ENCODE measurements around the gene DGKQ. TPM values are rescaled to one million over a fixed set of nuclear protein-coding genes. Genes with fewer than 3 reads are reported as not detected.

The DGKQ gene
- total and polyA plus RNA-seq, 9 of the 15 experiments (the other 6 are each of a cell fraction or from before 2014, with no cell fraction given) = 0.17 to 22.0 (median 5.6) TPM

DNA sequence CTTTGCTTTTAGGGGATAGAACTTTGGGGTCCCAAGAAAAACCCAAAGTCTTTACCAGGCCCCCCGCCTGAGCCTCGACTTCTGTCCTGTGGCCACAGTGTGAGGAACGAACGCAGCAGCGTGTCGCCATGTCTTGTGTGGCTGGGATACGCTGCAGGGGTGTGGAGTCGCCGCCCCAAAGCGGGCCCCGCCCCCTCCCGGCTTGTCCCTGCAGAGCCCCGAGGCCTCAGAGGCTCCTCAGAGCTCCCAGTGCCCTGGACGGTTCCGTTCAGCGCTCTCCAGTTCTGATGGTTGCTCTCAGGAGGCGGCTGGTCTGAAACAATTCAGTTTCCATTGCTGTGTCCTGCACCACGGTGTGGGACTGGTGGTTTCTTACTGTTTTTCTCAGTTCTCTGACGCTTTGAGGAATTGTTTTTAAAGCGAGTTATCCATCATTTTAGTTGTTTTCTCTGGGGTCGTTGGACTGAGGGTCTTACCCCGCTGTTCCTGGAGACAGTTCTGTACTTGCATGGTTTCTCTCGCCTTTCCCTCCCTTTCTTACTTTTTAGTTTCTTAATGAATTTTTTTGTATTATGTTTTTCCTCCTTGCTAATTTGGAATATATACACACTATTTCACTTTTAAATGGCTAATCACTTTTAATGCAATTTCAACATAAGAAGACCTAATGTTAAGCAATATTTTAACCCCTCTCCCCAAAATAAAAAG, 11.9 kb upstream of the DGKQ start (continued):
- TF ChIP-seq, protein P1, sequence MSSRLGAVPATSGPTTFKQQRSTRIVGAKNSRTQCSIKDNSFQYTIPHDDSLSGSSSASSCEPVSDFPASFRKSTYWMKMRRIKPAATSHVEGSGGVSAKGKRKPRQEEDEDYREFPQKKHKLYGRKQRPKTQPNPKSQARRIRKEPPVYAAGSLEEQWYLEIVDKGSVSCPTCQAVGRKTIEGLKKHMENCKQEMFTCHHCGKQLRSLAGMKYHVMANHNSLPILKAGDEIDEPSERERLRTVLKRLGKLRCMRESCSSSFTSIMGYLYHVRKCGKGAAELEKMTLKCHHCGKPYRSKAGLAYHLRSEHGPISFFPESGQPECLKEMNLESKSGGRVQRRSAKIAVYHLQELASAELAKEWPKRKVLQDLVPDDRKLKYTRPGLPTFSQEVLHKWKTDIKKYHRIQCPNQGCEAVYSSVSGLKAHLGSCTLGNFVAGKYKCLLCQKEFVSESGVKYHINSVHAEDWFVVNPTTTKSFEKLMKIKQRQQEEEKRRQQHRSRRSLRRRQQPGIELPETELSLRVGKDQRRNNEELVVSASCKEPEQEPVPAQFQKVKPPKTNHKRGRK (tag; IDR thresholded peaks at IDR 0.05) = peak; percentile 53; the same call in 1 of the 2 replicates
- TF ChIP-seq, protein P2, sequence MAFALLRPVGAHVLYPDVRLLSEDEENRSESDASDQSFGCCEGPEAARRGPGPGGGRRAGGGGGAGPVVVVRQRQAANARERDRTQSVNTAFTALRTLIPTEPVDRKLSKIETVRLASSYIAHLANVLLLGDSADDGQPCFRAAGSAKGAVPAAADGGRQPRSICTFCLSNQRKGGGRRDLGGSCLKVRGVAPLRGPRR (CRISPR knock-in tag; IDR thresholded peaks at IDR 0.05) = no peak
- TF ChIP-seq GATA2 (CRISPR knock-in tag; IDR thresholded peaks at IDR 0.05) (no peak), CBX3 (IDR thresholded peaks at IDR 0.05; ENCODE audit: borderline replicate concordance in 1 of 2, low read length in 2 of 2) (peak in 1 of 2 experiments; percentile 89; a peak in 2 of 3 replicates), ARHGAP35 (IDR thresholded peaks at IDR 0.05; ENCODE audit: partially characterized antibody) (no peak), ZNF766 (CRISPR knock-in tag; conservative IDR thresholded peaks at IDR 0.05) (no peak), POLR2A (conservative IDR thresholded peaks at IDR 0.05) (peak; percentile 76), LARP7 (IDR thresholded peaks at IDR 0.05) (no peak), ATF1 (CRISPR knock-in tag; IDR thresholded peaks at IDR 0.05) (no peak; the same call in 1 of the 2 replicates), ATF1 (tag; IDR thresholded peaks at IDR 0.05) (peak; percentile 45; the same call in 1 of the 2 replicates), TAF7 (tag; IDR thresholded peaks at IDR 0.05) (no peak), NONO (IDR thresholded peaks at IDR 0.05; ENCODE audit: low read depth in 2 of 2, low read length in 1 of 2) (no peak), ZNF431 (CRISPR knock-in tag; IDR thresholded peaks at IDR 0.05) (no peak)
- TF ChIP-seq, protein P3, sequence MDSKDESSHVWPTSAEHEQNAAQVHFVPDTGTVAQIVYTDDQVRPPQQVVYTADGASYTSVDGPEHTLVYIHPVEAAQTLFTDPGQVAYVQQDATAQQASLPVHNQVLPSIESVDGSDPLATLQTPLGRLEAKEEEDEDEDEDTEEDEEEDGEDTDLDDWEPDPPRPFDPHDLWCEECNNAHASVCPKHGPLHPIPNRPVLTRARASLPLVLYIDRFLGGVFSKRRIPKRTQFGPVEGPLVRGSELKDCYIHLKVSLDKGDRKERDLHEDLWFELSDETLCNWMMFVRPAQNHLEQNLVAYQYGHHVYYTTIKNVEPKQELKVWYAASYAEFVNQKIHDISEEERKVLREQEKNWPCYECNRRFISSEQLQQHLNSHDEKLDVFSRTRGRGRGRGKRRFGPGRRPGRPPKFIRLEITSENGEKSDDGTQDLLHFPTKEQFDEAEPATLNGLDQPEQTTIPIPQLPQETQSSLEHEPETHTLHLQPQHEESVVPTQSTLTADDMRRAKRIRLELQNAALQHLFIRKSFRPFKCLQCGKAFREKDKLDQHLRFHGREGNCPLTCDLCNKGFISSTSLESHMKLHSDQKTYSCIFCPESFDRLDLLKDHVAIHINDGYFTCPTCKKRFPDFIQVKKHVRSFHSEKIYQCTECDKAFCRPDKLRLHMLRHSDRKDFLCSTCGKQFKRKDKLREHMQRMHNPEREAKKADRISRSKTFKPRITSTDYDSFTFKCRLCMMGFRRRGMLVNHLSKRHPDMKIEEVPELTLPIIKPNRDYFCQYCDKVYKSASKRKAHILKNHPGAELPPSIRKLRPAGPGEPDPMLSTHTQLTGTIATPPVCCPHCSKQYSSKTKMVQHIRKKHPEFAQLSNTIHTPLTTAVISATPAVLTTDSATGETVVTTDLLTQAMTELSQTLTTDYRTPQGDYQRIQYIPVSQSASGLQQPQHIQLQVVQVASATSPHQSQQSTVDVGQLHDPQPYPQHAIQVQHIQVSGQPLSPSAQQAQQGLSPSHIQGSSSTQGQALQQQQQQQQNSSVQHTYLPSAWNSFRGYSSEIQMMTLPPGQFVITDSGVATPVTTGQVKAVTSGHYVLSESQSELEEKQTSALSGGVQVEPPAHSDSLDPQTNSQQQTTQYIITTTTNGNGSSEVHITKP (IDR thresholded peaks at IDR 0.05; ENCODE audit: partially characterized antibody) = no peak
- TF ChIP-seq, protein P4, sequence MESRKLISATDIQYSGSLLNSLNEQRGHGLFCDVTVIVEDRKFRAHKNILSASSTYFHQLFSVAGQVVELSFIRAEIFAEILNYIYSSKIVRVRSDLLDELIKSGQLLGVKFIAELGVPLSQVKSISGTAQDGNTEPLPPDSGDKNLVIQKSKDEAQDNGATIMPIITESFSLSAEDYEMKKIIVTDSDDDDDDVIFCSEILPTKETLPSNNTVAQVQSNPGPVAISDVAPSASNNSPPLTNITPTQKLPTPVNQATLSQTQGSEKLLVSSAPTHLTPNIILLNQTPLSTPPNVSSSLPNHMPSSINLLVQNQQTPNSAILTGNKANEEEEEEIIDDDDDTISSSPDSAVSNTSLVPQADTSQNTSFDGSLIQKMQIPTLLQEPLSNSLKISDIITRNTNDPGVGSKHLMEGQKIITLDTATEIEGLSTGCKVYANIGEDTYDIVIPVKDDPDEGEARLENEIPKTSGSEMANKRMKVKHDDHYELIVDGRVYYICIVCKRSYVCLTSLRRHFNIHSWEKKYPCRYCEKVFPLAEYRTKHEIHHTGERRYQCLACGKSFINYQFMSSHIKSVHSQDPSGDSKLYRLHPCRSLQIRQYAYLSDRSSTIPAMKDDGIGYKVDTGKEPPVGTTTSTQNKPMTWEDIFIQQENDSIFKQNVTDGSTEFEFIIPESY (CRISPR knock-in tag; IDR thresholded peaks at IDR 0.05) = no peak
- TF ChIP-seq, protein P5, sequence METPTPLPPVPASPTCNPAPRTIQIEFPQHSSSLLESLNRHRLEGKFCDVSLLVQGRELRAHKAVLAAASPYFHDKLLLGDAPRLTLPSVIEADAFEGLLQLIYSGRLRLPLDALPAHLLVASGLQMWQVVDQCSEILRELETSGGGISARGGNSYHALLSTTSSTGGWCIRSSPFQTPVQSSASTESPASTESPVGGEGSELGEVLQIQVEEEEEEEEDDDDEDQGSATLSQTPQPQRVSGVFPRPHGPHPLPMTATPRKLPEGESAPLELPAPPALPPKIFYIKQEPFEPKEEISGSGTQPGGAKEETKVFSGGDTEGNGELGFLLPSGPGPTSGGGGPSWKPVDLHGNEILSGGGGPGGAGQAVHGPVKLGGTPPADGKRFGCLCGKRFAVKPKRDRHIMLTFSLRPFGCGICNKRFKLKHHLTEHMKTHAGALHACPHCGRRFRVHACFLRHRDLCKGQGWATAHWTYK (CRISPR knock-in tag; IDR thresholded peaks at IDR 0.05) = no peak
- TF ChIP-seq, protein P6, sequence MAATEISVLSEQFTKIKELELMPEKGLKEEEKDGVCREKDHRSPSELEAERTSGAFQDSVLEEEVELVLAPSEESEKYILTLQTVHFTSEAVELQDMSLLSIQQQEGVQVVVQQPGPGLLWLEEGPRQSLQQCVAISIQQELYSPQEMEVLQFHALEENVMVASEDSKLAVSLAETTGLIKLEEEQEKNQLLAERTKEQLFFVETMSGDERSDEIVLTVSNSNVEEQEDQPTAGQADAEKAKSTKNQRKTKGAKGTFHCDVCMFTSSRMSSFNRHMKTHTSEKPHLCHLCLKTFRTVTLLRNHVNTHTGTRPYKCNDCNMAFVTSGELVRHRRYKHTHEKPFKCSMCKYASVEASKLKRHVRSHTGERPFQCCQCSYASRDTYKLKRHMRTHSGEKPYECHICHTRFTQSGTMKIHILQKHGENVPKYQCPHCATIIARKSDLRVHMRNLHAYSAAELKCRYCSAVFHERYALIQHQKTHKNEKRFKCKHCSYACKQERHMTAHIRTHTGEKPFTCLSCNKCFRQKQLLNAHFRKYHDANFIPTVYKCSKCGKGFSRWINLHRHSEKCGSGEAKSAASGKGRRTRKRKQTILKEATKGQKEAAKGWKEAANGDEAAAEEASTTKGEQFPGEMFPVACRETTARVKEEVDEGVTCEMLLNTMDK (IDR thresholded peaks at IDR 0.05; ENCODE audit: borderline replicate concordance, insufficient read depth, low read depth, low read length, poor library complexity, severe bottlenecking) = no peak
